SK-N-SH (cell line): ENCODE measurements around the gene PFKL. TPM values are rescaled to one million over a fixed set of nuclear protein-coding genes. Genes with fewer than 3 reads are reported as not detected.

Experiments
- CTCF ChIA-PET: fragments of 300-600, 350-600 bp; formaldehyde crosslinking; extraction: SDS; loops from one replicate; lab custom pipeline; 2021; lab: Yijun Ruan, JAX
- POLR2A ChIA-PET: fragments of 350-600 bp; sonication (Branson Sonifier 250); formaldehyde crosslinking; extraction: SDS; loops from one replicate; lab custom pipeline; 2020; ENCODE audit warnings: antibody characterized with exemption, inconsistent platforms; lab: Yijun Ruan, JAX
- DNase-seq: peaks from one replicate; pipeline ENCODE4 v3.0.0; 2012
- H2AFZ ChIP-seq: fragments of 200-600 bp; sonication (generic); 2 replicates; pipeline ENCODE4 v1.8.1; 2016; ENCODE audit warnings: antibody characterized with exemption, mild to moderate bottlenecking, low read depth
- H3F3A ChIP-seq: fragments of 200-600 bp; sonication (generic); replicated peaks from 2 replicates; pipeline ENCODE3; 2016; ENCODE audit warnings: antibody characterized with exemption, mild to moderate bottlenecking; ENCODE audit not compliant: insufficient read depth
- H3K27ac ChIP-seq, 2 experiments: fragments of 200-500 bp in 1 of 2; fragments of 200-600 bp in 1 of 2; sonication (Bioruptor generic) in 1 of 2; sonication (generic), shearing (Covaris generic) in 1 of 2; 2 replicates each; pipeline versions ENCODE4 v1.5.1 to v1.6.1; 2014 to 2016; ENCODE audit warnings: low read depth in 2 of 2, inconsistent platforms in 1 of 2, low read length in 1 of 2, mild to moderate bottlenecking in 1 of 2, mixed read lengths in 1 of 2
- H3K27me3 ChIP-seq: fragments of 200-600 bp; sonication (generic), shearing (Covaris generic); 2 replicates; pipeline ENCODE4 v1.6.1; 2016; ENCODE audit warnings: mixed run types; ENCODE audit not compliant: insufficient read depth
- H3K36me3 ChIP-seq, 2 experiments: fragments of 200-500 bp in 1 of 2; fragments of 200-600 bp in 1 of 2; sonication (Bioruptor generic) in 1 of 2; sonication (generic) in 1 of 2; replicated peaks in 1 of 2; 2 replicates each; pipeline versions ENCODE3 to v1.5.1; 2014 to 2016; ENCODE audit warnings: low read length in 1 of 2, mild to moderate bottlenecking in 1 of 2; ENCODE audit not compliant: insufficient read depth in 2 of 2, control insufficient read depth in 1 of 2
- H3K4me1 ChIP-seq, 2 experiments: fragments of 200-500 bp in 1 of 2; fragments of 200-600 bp in 1 of 2; sonication (Bioruptor generic) in 1 of 2; sonication (generic), shearing (Covaris generic) in 1 of 2; 2 replicates each; pipeline versions ENCODE4 v1.5.1 to v1.6.1; 2014 to 2016; ENCODE audit warnings: low read depth in 1 of 2, low read length in 1 of 2, mixed run types in 1 of 2; ENCODE audit not compliant: insufficient read depth in 2 of 2, control insufficient read depth in 1 of 2
- H3K4me2 ChIP-seq: fragments of 200-600 bp; sonication (generic), shearing (Covaris generic); 2 replicates; pipeline ENCODE4 v1.6.1; 2017; ENCODE audit warnings: mixed run types
- H3K4me3 ChIP-seq, 2 experiments: fragments of 200-500 bp in 1 of 2; fragments of 200-600 bp in 1 of 2; sonication (Bioruptor generic) in 1 of 2; sonication (generic), shearing (Covaris generic) in 1 of 2; 2 replicates each; pipeline versions ENCODE4 v1.5.1 to v1.8.1; 2014 to 2016; ENCODE audit warnings: low read depth in 2 of 2, inconsistent platforms in 1 of 2, low read length in 1 of 2, mild to moderate bottlenecking in 1 of 2, mixed read lengths in 1 of 2, moderate library complexity in 1 of 2
- H3K79me2 ChIP-seq: fragments of 200-600 bp; sonication (generic); 2 replicates; pipeline ENCODE4 v1.8.1; 2017; ENCODE audit warnings: mild to moderate bottlenecking; ENCODE audit not compliant: insufficient read depth
- H3K9ac ChIP-seq: fragments of 200-600 bp; sonication (generic); 2 replicates; pipeline ENCODE4 v1.6.1; 2017; ENCODE audit warnings: mixed run types
- H3K9me2 ChIP-seq: fragments of 200-600 bp; sonication (generic); 2 replicates; pipeline ENCODE4 v1.6.1; 2017; ENCODE audit warnings: mixed run types
- H3K9me3 ChIP-seq: fragments of 200-600 bp; sonication (generic); 2 replicates; pipeline ENCODE4 v1.6.1; 2017; ENCODE audit warnings: mixed run types, mild to moderate bottlenecking, moderate library complexity
- H4K20me1 ChIP-seq: fragments of 200-600 bp; sonication (generic); 2 replicates; pipeline ENCODE4 v1.6.1; 2017; ENCODE audit warnings: mild to moderate bottlenecking, mixed run types; ENCODE audit not compliant: insufficient read depth
- CHD2 ChIP-seq: fragments of 150-350 bp; IDR thresholded peaks from 2 replicates; pipeline ENCODE4 v1.6.1; 2018; ENCODE audit warnings: low read length; ENCODE audit not compliant: partially characterized antibody
- ELF1 ChIP-seq: IDR thresholded peaks from 2 replicates; pipeline ENCODE4 v1.4.0; 2012
- EP300 ChIP-seq, 2 experiments: IDR thresholded peaks; 2 replicates each; pipeline versions ENCODE4 v1.4.0 to v1.6.1; 2012; ENCODE audit warnings: borderline replicate concordance in 1 of 2, low read depth in 1 of 2, low read length in 1 of 2
- FOSL2 ChIP-seq: IDR thresholded peaks from 2 replicates; pipeline ENCODE4 v1.4.0; 2012; ENCODE audit warnings: low read depth, mild to moderate bottlenecking, moderate library complexity, borderline replicate concordance
- FOXJ3 ChIP-seq: sonication (generic); formaldehyde crosslinking; IDR thresholded peaks from 2 replicates; pipeline ENCODE4 v1.5.1; 2020; ENCODE audit warnings: mild to moderate bottlenecking, missing genetic modification reagents
- FOXM1 ChIP-seq: IDR thresholded peaks from 2 replicates; pipeline ENCODE4 v1.4.0; 2012; ENCODE audit warnings: low read depth, mild to moderate bottlenecking
- GATA2 ChIP-seq: sonication (generic); formaldehyde crosslinking; IDR thresholded peaks from 2 replicates; pipeline ENCODE4 v1.5.0; 2020; ENCODE audit warnings: mild to moderate bottlenecking, missing genetic modification reagents
- JUND ChIP-seq: IDR thresholded peaks from 2 replicates; pipeline ENCODE4 v1.4.0; 2012
- MXI1 ChIP-seq: IDR thresholded peaks from 2 replicates; pipeline ENCODE4 v1.6.1; 2012; ENCODE audit warnings: mild to moderate bottlenecking, low read depth, low read length, improper control_type of control experiment
- POLR2AphosphoS5 ChIP-seq: IDR thresholded peaks from 2 replicates; pipeline ENCODE4 v1.6.1; 2012; ENCODE audit warnings: low read depth, low read length
- RAD21 ChIP-seq: IDR thresholded peaks from 2 replicates; pipeline ENCODE4 v1.6.1; 2012; ENCODE audit warnings: mild to moderate bottlenecking, low read length
- RCOR1 ChIP-seq: fragments of 150-350 bp; IDR thresholded peaks from 2 replicates; pipeline ENCODE4 v1.6.1; 2017; ENCODE audit warnings: antibody characterized with exemption, low read length
- RFX5 ChIP-seq: IDR thresholded peaks from 2 replicates; pipeline ENCODE4 v1.6.1; 2012; ENCODE audit warnings: mild to moderate bottlenecking, improper control_type of control experiment, low read length
- RXRA ChIP-seq: IDR thresholded peaks from 2 replicates; pipeline ENCODE4 v1.4.0; 2012; ENCODE audit warnings: low read depth, mild to moderate bottlenecking, borderline replicate concordance
- SIN3A ChIP-seq: IDR thresholded peaks from 2 replicates; pipeline ENCODE4 v1.6.1; 2012; ENCODE audit warnings: low read depth, mild to moderate bottlenecking, low read length, moderate library complexity, borderline replicate concordance
- SMC3 ChIP-seq: IDR thresholded peaks from 2 replicates; pipeline ENCODE4 v1.6.1; 2012; ENCODE audit warnings: low read depth, low read length, improper control_type of control experiment
- TAF1 ChIP-seq: IDR thresholded peaks from 2 replicates; pipeline ENCODE4 v1.6.1; 2012; ENCODE audit warnings: low read depth, mild to moderate bottlenecking, low read length, moderate library complexity, borderline replicate concordance
- TEAD4 ChIP-seq: IDR thresholded peaks from 2 replicates; pipeline ENCODE4 v1.4.0; 2012; ENCODE audit warnings: mild to moderate bottlenecking, borderline replicate concordance; ENCODE audit not compliant: insufficient read depth
- USF1 ChIP-seq: IDR thresholded peaks from 2 replicates; pipeline ENCODE4 v1.4.0; 2012; ENCODE audit warnings: low read depth, borderline replicate concordance
- YY1 ChIP-seq: IDR thresholded peaks from 2 replicates; pipeline ENCODE4 v1.4.0; 2012; ENCODE audit warnings: low read depth, mild to moderate bottlenecking
- WGBS: methylation state at CpG from one replicate; pipeline ENCODE4 v1.1.6; 2017; ENCODE audit warnings: low lambda C conversion rate; 5-methylcytosine and 5-hydroxymethylcytosine counted together
- polyA plus RNA-seq, 3 experiments: library from polyadenylated mRNA; depleted of rRNA; stranded (reverse); fragments of >200 nt; gene quantifications; 2 replicates each; pipeline ENCODE4 v1.2.3, GENCODE V29; 2012
- TF ChIP-seq, protein P1 (sequence below): fragments of 200-600 bp; sonication (generic); IDR thresholded peaks from 2 replicates; pipeline ENCODE4 v1.6.1; 2017; ENCODE audit warnings: antibody characterized with exemption, mild to moderate bottlenecking, moderate library complexity
- TF ChIP-seq, protein P2 (sequence below): fragments of 150-350 bp; IDR thresholded peaks from 2 replicates; pipeline ENCODE4 v1.6.1; 2017; ENCODE audit warnings: antibody characterized with exemption, low read length, low read depth, borderline replicate concordance

PFKL gene
- polyA plus RNA-seq, 1 of the 3 experiments (the other 2 are of a cell fraction): 118 TPM

DNA sequence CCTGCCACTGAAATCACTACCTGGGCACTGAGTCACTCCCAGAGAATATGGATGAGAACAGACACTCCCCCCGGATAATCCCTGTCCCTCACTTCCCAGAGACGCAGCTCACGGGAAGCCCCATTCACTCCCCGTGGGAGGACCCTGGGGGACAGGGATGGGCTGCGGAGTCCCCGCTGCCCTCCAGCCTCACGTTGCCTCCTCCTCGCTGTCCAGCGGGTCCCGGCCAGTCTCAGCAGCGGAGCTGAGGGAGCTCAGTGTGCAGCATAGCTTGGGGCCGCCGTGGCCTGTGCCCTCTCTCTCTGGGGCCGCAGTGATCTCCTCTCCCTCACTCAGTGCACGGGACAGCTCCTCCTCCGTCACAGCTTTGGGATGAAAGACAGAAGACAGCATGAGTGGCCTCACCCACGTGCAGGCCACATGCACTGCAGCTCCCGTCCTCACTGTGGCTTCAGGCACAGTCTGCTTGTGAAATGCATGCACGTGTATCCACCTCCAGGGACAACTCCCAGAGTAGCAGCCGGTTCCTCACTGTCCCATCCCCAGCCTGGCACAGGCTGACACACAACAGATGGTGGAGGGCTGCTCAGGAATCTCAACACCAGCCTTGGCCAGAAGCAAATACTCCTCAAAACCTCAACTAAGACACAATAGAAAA is 31.9 kb downstream of the PFKL start:
- CTCF ChIA-PET: no interaction called here
- Histone ChIP-seq H2AFZ (no peak overlapping the region), H3K9me2 (no peaks in the 10 kb centered on the region), H3K4me3 (no peak overlapping the region), H3K4me2 (no peak overlapping the region), H3K27ac (no peak overlapping the region), H3F3A (no peaks in the 10 kb centered on the region), H3K79me2 (no peaks in the 10 kb centered on the region), H3K4me1 (peaks cover 0 to 11% of the 10 kb centered on the region in 2 experiments; a peak in 1 of 4 replicates), H4K20me1 (no peaks in the 10 kb centered on the region), H3K27me3 (no peaks in the 10 kb centered on the region), H3K9me3 (no peaks in the 10 kb centered on the region), H3K36me3 (peaks cover 0 to 14% of the 10 kb centered on the region in 2 experiments), H3K9ac (no peak overlapping the region)
- TF ChIP-seq ELF1 (no peak), FOSL2 (no peak), GATA2 (no peak), FOXM1 (no peak), EP300 (IDR thresholded peaks at IDR 0.05; ENCODE audit: borderline replicate concordance in 1 of 2, low read depth in 1 of 2, low read length in 1 of 2) (no peak), TEAD4 (no peak), YY1 (no peak), TAF1 (no peak)
- TF ChIP-seq, protein P1, sequence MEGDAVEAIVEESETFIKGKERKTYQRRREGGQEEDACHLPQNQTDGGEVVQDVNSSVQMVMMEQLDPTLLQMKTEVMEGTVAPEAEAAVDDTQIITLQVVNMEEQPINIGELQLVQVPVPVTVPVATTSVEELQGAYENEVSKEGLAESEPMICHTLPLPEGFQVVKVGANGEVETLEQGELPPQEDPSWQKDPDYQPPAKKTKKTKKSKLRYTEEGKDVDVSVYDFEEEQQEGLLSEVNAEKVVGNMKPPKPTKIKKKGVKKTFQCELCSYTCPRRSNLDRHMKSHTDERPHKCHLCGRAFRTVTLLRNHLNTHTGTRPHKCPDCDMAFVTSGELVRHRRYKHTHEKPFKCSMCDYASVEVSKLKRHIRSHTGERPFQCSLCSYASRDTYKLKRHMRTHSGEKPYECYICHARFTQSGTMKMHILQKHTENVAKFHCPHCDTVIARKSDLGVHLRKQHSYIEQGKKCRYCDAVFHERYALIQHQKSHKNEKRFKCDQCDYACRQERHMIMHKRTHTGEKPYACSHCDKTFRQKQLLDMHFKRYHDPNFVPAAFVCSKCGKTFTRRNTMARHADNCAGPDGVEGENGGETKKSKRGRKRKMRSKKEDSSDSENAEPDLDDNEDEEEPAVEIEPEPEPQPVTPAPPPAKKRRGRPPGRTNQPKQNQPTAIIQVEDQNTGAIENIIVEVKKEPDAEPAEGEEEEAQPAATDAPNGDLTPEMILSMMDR: no peak
- WGBS: 86% methylated on average over 7 of the region's 20 CpGs
- POLR2A ChIA-PET: no interaction called here
- no peak for DNase-seq

GRCh38 chr21:44332383-44332782 is 32.5 kb downstream of the PFKL start:
- H3K4me2 ChIP-seq: no peak overlapping the region
- H3F3A ChIP-seq: peaks cover 4% of the 10 kb centered on the region
- no peaks in the 10 kb centered on the region for H3K27me3 ChIP-seq
- 96% methylated on average over 3 of the region's 17 CpGs for WGBS
- peaks cover 0 to 11% of the 10 kb centered on the region in 2 experiments; a peak in 1 of 4 replicates for H3K4me1 ChIP-seq
- no peak overlapping the region for H3K9ac ChIP-seq
- no peak for DNase-seq
- H4K20me1 ChIP-seq: no peaks in the 10 kb centered on the region
- H3K9me2 ChIP-seq: no peaks in the 10 kb centered on the region
- ChIA-PET CTCF (interaction anchor here (0.8 kb wide), 1 partner anchor 34 kb away, joined by 3 read pairs; no protein-coding TSS in a partner anchor), POLR2A (no interaction called here)
- no peak overlapping the region for H2AFZ ChIP-seq
- H3K36me3 ChIP-seq: peaks cover 0 to 12% of the 10 kb centered on the region in 2 experiments
- no peaks in the 10 kb centered on the region for H3K9me3 ChIP-seq
- H3K4me3 ChIP-seq: no peak overlapping the region
- no peak overlapping the region for H3K27ac ChIP-seq
- no peaks in the 10 kb centered on the region for H3K79me2 ChIP-seq
- TF ChIP-seq SMC3 (no peak), ELF1 (no peak), FOXJ3 (no peak), TEAD4 (no peak), EP300 (IDR thresholded peaks at IDR 0.05; ENCODE audit: borderline replicate concordance in 1 of 2, low read depth in 1 of 2, low read length in 1 of 2) (no peak), RAD21 (no peak), SIN3A (no peak), RXRA (no peak), CHD2 (no peak), USF1 (no peak), JUND (no peak), FOSL2 (no peak), RFX5 (no peak), YY1 (no peak), MXI1 (no peak), POLR2AphosphoS5 (no peak), RCOR1 (no peak)
- TF ChIP-seq, protein P1: no peak
- TF ChIP-seq, protein P2, sequence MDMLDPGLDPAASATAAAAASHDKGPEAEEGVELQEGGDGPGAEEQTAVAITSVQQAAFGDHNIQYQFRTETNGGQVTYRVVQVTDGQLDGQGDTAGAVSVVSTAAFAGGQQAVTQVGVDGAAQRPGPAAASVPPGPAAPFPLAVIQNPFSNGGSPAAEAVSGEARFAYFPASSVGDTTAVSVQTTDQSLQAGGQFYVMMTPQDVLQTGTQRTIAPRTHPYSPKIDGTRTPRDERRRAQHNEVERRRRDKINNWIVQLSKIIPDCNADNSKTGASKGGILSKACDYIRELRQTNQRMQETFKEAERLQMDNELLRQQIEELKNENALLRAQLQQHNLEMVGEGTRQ: no peak
